OCI-LY3 (cell line): ENCODE data around the gene DPYD.

ENCODE experiments used
- CTCF ChIP-seq: fragments of 200-600, 300-600 bp; sonication (generic); IDR thresholded peaks from 2 replicates; pipeline ENCODE4 v1.5.1; 2014; ENCODE audit warnings: antibody characterized with exemption, low read length, low read depth
- EZH2phosphoT487 ChIP-seq: fragments of 200-600 bp; shearing (Covaris generic); IDR thresholded peaks from 2 replicates; pipeline ENCODE4 v1.6.1; 2018; ENCODE audit warnings: antibody characterized with exemption, mixed run types, low read depth

- peak; percentile 47 for TF ChIP-seq CTCF
- TF ChIP-seq EZH2phosphoT487, result no peak
Observed at GRCh38 chr1:97243973-97244560, 676.8 kb downstream of the DPYD start.
